ENCODE measurements around the gene ZNF532.

ZNF532 gene

DNA sequence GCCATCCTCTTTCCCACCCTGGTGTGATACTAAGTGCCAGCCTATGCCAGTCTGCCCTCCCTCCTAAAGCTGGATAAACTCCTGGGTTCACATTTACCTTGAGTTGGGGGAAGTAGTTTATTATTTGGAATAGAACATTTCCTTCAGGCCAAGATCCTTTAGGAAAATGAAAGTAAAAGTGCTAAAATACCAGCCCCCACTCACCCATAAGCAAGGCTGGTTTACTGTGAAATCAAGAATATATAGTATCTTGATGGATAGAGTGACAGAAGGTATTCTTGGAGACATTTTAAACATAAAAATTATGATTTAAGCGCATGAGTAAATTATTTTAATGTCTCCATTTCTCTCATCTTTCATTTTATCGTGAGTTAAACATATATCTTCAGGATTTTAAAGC lies 27.1 kb downstream of the ZNF532 start:
- no peak for DNase-seq (ENCODE audit: low read depth)
- TF ChIP-seq, protein P1, sequence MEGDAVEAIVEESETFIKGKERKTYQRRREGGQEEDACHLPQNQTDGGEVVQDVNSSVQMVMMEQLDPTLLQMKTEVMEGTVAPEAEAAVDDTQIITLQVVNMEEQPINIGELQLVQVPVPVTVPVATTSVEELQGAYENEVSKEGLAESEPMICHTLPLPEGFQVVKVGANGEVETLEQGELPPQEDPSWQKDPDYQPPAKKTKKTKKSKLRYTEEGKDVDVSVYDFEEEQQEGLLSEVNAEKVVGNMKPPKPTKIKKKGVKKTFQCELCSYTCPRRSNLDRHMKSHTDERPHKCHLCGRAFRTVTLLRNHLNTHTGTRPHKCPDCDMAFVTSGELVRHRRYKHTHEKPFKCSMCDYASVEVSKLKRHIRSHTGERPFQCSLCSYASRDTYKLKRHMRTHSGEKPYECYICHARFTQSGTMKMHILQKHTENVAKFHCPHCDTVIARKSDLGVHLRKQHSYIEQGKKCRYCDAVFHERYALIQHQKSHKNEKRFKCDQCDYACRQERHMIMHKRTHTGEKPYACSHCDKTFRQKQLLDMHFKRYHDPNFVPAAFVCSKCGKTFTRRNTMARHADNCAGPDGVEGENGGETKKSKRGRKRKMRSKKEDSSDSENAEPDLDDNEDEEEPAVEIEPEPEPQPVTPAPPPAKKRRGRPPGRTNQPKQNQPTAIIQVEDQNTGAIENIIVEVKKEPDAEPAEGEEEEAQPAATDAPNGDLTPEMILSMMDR (IDR thresholded peaks at IDR 0.05; ENCODE audit: control insufficient read depth, extremely low read depth, insufficient read depth) = no peak
- H3K4me3 ChIP-seq (ENCODE audit: low read depth, low read length) = no peak overlapping the region

DNA sequence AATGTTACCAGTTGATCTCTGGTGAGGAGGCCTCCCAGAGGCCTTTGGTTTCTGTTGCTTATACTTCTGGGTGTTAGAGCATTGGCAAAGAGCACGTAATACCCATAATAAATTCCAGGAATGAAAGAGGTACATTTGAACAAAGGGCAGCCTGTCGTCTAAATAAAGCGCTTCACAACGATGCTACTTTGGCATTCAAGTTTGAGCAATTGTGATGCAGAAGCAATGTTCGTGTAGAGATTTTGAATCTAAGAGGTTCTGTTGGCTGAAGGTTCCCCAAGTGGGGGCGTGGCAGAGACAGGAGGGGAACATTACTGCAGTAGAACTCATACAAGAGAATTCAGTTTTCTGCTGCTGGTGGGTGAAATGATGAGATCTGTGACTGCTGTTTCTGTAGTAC lies 27.8 kb downstream of the ZNF532 start:
- no peak for DNase-seq (ENCODE audit: low read depth)

DNA sequence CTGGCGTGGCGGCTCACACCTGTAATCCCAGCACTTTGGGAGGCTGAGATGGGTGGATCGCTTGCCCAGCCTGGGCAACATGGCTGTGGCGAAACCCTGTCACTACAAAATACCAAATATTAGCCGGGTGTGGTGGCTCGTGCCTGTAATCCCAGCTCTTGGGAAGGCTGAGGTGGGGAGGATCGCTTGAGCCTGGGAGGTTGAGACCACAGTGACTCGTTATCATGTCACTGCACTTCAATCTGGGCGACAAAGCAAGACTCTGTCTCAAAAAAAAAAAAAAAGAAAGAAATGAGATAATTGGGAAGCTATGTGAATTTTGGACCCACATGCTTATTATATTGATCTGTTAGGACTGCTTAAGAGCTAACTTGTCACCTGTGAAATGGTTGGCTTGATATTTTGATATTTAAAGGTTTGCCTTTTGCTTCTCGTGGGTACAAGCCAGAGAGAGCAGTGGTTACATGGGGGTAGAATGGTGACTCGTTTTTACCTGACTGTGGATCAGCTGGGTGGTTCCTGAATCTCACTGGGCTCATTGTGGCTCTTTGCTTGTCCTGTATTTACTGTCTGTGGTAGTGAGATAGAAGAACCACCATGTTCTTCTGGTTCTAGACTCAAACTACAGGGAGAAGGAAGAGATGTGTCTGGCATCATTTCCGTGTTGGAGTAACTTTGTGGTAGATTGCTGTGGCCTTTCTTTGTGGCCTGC lies 28.9 kb downstream of the ZNF532 start:
- DNase-seq (ENCODE audit: low read depth) = no peak
- H3K4me3 ChIP-seq (ENCODE audit: low read depth, low read length) = no peak overlapping the region
- TF ChIP-seq, protein P1 (IDR thresholded peaks at IDR 0.05; ENCODE audit: control insufficient read depth, extremely low read depth, insufficient read depth) = no peak

More for the DNA sequence above, 27.8 kb downstream of the ZNF532 start:
- TF ChIP-seq, protein P1 (IDR thresholded peaks at IDR 0.05; ENCODE audit: control insufficient read depth, extremely low read depth, insufficient read depth) = no peak
- H3K4me3 ChIP-seq (ENCODE audit: low read depth, low read length) = no peak overlapping the region

DNA sequence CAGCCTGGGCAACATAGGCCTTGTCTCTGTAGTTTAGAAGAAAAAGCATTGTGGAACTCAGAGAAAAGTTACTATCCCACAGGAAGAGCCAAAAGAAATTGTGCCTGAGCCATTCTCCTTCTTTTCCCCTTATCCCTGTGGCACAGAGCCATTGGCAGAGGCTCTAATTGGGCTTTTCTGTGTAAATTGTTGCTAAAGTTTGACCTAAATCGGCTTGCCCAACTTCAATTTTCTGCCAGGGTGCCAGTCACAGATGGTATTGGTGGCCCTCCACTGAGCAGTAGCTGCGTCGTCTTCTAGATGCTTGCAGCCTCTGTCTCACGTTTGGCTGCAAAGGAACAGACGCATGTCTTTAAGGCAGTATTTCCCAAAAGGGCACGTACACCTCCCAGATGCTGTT lies 30.3 kb downstream of the ZNF532 start:
- DNase-seq (ENCODE audit: low read depth) = no peak
- TF ChIP-seq, protein P1 (IDR thresholded peaks at IDR 0.05; ENCODE audit: control insufficient read depth, extremely low read depth, insufficient read depth) = no peak

DNA sequence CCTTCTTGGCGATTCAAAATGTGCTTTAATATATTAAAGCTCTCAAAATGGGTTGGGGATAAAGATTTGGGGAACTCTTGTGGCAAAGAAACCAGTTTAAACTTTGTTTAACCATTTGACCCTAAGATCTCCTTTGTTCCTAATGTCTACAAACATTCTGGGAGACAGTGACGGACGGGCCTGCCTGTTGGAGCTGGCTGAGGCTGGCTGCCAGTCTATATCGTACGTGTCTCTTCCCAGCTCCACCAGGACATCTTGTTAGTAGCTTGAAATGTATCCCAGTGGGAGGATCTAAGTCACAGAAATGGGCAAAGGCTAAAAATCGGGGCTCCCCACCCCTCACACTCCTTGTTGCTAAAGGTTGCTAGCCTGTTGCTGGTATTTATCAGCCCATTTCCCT lies 30.7 kb downstream of the ZNF532 start:
- no peak for DNase-seq (ENCODE audit: low read depth)
- no peak overlapping the region for H3K4me3 ChIP-seq (ENCODE audit: low read depth, low read length)
- TF ChIP-seq, protein P1 (IDR thresholded peaks at IDR 0.05; ENCODE audit: control insufficient read depth, extremely low read depth, insufficient read depth) = no peak

More for the DNA sequence above, 30.3 kb downstream of the ZNF532 start:
- H3K4me3 ChIP-seq (ENCODE audit: low read depth, low read length) = no peak overlapping the region

DNA sequence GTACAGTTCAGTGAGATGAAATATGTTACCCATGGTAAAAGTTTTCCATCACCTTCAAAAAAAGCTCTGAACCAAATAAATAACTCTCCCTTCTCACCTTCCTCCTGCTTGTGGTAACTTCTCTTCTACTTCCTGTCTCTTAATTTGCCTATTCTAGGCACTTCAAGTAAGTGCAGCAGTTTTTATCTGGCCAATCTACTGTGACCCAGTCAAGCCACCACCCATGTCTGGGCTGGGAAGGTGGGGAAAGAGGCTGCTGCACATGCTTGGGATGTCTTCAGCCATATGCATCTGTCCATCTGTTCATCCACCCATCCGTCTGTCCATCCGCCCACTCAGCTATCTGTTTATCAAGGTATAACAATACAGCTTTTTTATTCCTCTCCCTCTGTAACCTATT lies 31.6 kb downstream of the ZNF532 start:
- no peak for DNase-seq (ENCODE audit: low read depth)
- no peak overlapping the region for H3K4me3 ChIP-seq (ENCODE audit: low read depth, low read length)
- TF ChIP-seq, protein P1 (IDR thresholded peaks at IDR 0.05; ENCODE audit: control insufficient read depth, extremely low read depth, insufficient read depth) = no peak
